Right lobe of liver (tissue), 6 donors: Measurements from ENCODE around the gene CLCNKB. TPM values are rescaled to one million over a fixed set of nuclear protein-coding genes. Genes with fewer than 3 reads are reported as not detected.
"Not testable (repeated sequence)": the region's sequence is repeated elsewhere in the genome, so short reads cannot be mapped to it uniquely, and the experiment has no call there.

ENCODE experiments used
- ATAC-seq, 4 donors: fragments of 200-7000 bp; cut with Tn5 transposase; one replicate each; pipeline ENCODE4 v1.9.1; 2020; ENCODE audit warnings: mild to moderate bottlenecking in 4 of 4, moderate library complexity in 4 of 4
- DNase-seq, 3 donors: peaks; one replicate each; pipeline ENCODE4 v3.0.0-alpha.2; 2020
- H3K27ac ChIP-seq, 3 donors: fragments of 200-600 bp; one replicate each; pipeline ENCODE4 v1.8.0; 2022
- H3K27me3 ChIP-seq, 2 donors: fragments of 200-600 bp; one replicate each; pipeline ENCODE4 v1.8.0; 2022
- H3K36me3 ChIP-seq, 4 donors: fragments of 200-600 bp; sonication (generic) in 1 of 4; one replicate each; pipeline versions ENCODE4 v1.5.1 to v1.8.0; 2017 to 2022; ENCODE audit warnings: control low read depth in 1 of 4
- H3K4me1 ChIP-seq, 4 donors: fragments of 200-600 bp; sonication (generic) in 1 of 4; one replicate each; pipeline versions ENCODE4 v1.5.1 to v1.8.0; 2017 to 2022; ENCODE audit warnings: control low read depth in 1 of 4
- H3K4me3 ChIP-seq, 3 donors: fragments of 200-600 bp; one replicate each; pipeline ENCODE4 v1.8.0; 2022
- H3K9me3 ChIP-seq, 4 donors: fragments of 200-600 bp; sonication (generic) in 1 of 4; one replicate each; pipeline versions ENCODE4 v1.5.1 to v1.8.0; 2017 to 2022; ENCODE audit warnings: control low read depth in 1 of 4
- POLR2A ChIP-seq: fragments of 450-650 bp; IDR thresholded peaks from one replicate; pipeline ENCODE4 v1.6.1; 2017; ENCODE audit warnings: antibody characterized with exemption, mild to moderate bottlenecking
- WGBS: methylation state at CpG from one replicate; pipeline ENCODE4 v1.1.6; 2018; ENCODE audit warnings: low coverage, low lambda C conversion rate; ENCODE audit not compliant: insufficient coverage; ENCODE audit errors: missing lambda C conversion rate; 5-methylcytosine and 5-hydroxymethylcytosine counted together
- intact Hi-C, 2 donors: fragments of 100-400 bp; cut with DNase I; formaldehyde crosslinking; loops; one replicate each; pipeline versions ENCODE4 v1.11.2 to v1.14.1; 2022
- total RNA-seq, 6 experiments: library from RNA; depleted of rRNA in 2 of 6; stranded (reverse); fragments of >200 nt in 2 of 6; fragmentation: NEBNext Ultra II Directional in 3 of 6; extraction: Animal tissue kit (Norgen Biotek cat#: 25700) in 3 of 6; gene quantifications; one replicate each; pipeline versions ENCODE4 v1.1.0 to v1.2.4, GENCODE V29; 2016 to 2023
- TF ChIP-seq, protein P1 (sequence below), 4 donors: fragments of 200-600 bp in 3 of 4; fragments of 450-650 bp in 1 of 4; IDR thresholded peaks; one replicate each; pipeline versions ENCODE4 v1.5.1 to v1.8.0; 2016 to 2022; ENCODE audit warnings: antibody characterized with exemption in 4 of 4, mild to moderate bottlenecking in 2 of 4
- donor health status: DM: no; HTN: yes; CAD: no.
- donor health status: DM: no; HTN: no; CAD: no.
- donor health status: DM: no; HTN: no; CAD: no.
- donor health status: DM: no; HTN: yes; CAD: no.
- donor health status: DM: no; HTN: yes; CAD: no.

The CLCNKB gene
- total RNA-seq, 6 experiments from 2014 or later: not detected

DNA sequence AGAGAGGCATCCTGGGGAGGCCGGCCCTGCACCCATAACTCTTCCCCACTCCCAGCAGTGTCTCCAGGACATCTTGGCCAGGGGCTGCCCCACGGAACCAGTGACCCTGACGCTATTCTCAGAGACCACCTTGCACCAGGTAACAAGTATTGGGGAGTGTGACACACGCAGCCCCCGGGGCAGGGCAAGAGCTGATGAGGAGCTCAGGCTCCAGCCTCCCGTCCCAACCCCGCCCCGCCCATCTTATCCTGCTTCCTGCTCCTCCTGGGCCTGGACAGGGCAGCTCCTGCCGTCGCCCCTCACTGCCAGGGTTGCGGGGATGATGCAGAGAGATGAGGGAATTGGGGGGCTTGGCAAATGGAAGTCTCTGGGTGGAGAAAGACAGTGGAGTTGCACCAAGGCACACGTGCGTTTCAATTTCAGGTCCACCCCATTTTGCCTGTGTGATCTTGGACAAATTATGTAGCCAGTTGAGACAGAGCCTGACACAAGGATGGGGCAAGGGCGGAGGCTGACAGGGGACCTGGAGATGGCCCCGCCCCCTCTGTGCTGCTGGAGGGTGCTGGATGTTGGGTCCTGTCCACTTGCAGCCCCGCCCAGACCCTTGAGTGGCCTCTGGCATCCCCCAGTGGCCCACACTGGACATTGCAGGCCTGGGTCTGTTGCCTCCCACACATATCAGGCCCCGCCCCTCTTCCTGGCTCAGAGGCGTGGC lies 11.0 kb upstream of the CLCNKB start:
- Histone ChIP-seq H3K9me3 (no peaks in the 10 kb centered on the region), H3K4me3 (no peak overlapping the region), H3K36me3 (no peaks in the 10 kb centered on the region), H3K27me3 (no peaks in the 10 kb centered on the region), H3K27ac (no peak overlapping the region), H3K4me1 (no peaks in the 10 kb centered on the region)
- 18% methylated on average over 3 of the region's 18 CpGs for WGBS
- intact Hi-C loops: no loop called here
- DNase-seq: peak; percentile 82 to 86 (median 83)
- ATAC-seq: peak; percentile 92 to 98 (median 97)
- TF ChIP-seq POLR2A: no peak
- TF ChIP-seq, protein P1, sequence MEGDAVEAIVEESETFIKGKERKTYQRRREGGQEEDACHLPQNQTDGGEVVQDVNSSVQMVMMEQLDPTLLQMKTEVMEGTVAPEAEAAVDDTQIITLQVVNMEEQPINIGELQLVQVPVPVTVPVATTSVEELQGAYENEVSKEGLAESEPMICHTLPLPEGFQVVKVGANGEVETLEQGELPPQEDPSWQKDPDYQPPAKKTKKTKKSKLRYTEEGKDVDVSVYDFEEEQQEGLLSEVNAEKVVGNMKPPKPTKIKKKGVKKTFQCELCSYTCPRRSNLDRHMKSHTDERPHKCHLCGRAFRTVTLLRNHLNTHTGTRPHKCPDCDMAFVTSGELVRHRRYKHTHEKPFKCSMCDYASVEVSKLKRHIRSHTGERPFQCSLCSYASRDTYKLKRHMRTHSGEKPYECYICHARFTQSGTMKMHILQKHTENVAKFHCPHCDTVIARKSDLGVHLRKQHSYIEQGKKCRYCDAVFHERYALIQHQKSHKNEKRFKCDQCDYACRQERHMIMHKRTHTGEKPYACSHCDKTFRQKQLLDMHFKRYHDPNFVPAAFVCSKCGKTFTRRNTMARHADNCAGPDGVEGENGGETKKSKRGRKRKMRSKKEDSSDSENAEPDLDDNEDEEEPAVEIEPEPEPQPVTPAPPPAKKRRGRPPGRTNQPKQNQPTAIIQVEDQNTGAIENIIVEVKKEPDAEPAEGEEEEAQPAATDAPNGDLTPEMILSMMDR (IDR thresholded peaks at IDR 0.05): peak; percentile 92 to 99 (median 94)

DNA sequence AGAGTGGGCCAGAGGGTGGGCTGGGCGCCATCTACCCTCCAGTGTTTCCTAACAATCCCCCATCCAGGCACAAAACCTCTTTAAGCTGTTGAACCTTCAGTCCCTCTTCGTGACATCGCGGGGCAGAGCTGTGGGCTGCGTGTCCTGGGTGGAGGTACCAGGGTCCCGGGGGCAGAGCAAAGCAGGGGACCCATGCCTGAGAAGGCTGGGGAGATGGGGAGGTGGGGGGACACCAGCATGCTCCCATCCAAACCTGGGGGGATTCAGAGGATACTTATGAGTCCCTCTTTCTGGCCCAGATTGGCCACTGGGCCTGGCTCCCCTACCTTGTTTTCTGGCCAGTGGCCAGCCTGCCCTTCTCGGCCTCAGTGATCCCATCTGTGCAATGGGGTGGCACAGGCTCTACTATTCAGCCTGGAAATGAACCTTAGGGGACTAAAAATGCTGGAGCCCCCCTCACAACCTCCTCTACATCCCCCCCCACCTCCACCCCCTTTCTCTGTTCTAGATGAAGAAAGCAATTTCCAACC lies 10.4 kb upstream of the CLCNKB start:
- H3K4me1 ChIP-seq, DNase-seq, H3K4me3 ChIP-seq, intact Hi-C loops, H3K27ac ChIP-seq, ATAC-seq, H3K36me3 ChIP-seq, H3K27me3 ChIP-seq, H3K9me3 ChIP-seq: not testable (repeated sequence)
- WGBS: 58% methylated on average over 6 of the region's 7 CpGs

DNA sequence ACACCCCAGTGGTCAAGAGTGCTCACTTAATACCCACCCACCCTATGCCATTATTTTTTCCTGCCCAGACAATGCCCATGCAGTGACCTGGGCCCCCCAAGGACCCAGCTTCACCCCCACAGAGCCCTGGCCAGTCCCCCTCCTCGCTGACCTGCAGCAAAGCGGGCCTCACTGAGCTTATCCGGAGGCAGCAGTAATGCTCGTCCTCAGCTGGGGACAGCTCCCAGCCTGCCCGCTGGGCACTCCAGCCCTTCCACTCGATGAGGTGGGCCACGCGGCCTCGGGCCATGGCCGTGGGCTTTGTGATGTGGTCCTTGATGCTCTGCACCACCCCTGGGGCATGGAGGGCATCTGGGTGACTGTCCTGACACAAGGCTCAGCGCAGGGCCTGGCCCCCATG lies 7.1 kb upstream of the CLCNKB start:
- H3K4me1 ChIP-seq, H3K9me3 ChIP-seq, H3K27ac ChIP-seq, ATAC-seq, H3K4me3 ChIP-seq, DNase-seq, intact Hi-C loops, H3K36me3 ChIP-seq, H3K27me3 ChIP-seq: not testable (repeated sequence)
- WGBS: no CpG with 5 or more reads among the region's 11 CpGs

DNA sequence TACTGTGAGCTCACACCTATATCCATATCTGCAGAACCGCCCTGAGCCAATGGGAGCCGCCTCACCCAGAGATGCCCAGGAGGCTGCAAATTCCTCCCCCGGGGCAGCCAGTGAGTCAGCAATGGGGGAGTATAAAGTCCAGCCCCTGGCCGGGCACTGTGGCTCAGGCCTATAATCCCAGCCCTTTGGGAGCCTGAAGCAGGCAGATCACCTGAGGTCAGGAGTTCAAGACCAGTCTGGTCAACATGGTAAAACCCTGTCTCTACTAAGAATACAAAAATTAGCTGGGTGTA lies 5.0 kb upstream of the CLCNKB start:
- no peak for TF ChIP-seq POLR2A
- TF ChIP-seq, protein P1 (IDR thresholded peaks at IDR 0.05): no peak
- Histone ChIP-seq H3K36me3 (no peaks in the 10 kb centered on the region), H3K9me3 (no peaks in the 10 kb centered on the region), H3K4me3 (no peak overlapping the region), H3K4me1 (no peaks in the 10 kb centered on the region), H3K27ac (no peak overlapping the region), H3K27me3 (no peaks in the 10 kb centered on the region)
- DNase-seq: no peak
- intact Hi-C loops: no loop called here
- peak in 1 of 4 donors; percentile 49 for ATAC-seq
- WGBS: 75% methylated on average over 4 of the region's 4 CpGs

DNA sequence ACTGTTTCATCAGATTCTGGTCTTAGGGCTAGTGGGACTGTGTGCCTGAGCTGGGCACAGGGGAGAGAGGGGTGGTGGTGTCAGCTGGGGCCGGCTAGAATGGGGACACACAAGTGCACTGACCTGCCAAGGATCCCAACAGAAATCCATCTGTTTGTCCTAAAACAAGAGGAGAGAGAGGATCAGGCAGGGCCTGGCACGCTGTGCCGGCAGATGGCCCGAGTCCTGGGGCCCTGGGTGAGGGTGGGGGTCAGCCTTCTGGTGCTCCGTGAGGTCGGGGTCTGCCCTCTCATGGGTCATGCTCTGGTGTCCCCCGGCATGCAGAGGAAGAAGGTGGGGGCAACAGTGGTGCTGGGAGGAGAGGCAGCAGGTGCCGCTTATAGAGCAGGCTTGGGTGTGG lies 3.7 kb upstream of the CLCNKB start:
- H3K9me3 ChIP-seq, H3K36me3 ChIP-seq, intact Hi-C loops, H3K27ac ChIP-seq, H3K4me1 ChIP-seq, H3K27me3 ChIP-seq, H3K4me3 ChIP-seq, ATAC-seq, DNase-seq: not testable (repeated sequence)
- no CpG with 5 or more reads among the region's 8 CpGs for WGBS

DNA sequence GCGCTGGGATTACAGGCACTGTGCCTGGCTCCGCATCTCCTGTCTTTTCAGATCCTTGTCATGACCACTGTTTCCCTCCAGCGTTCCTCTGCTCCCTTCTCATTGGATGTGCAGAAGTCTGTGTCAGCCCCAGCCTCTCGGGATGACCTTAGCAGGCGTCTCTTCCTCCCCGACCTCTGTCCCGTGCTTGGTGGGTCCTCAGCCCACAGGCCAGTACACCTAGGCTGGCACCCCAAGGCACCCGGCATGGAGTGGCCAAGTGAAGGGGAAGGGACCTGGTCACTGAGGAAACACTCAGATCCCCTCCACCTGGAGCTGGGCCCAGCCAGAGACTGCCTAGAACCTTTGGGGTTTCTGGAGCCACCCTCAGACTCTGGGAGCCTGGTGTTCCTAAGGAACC lies 2.4 kb upstream of the CLCNKB start:
- H3K4me3 ChIP-seq: no peak overlapping the region
- no peaks in the 10 kb centered on the region for H3K4me1 ChIP-seq
- ATAC-seq (no peak), DNase-seq (no peak)
- H3K27me3 ChIP-seq: no peaks in the 10 kb centered on the region
- WGBS: 39% methylated on average over 5 of the region's 8 CpGs
- no peak overlapping the region for H3K27ac ChIP-seq
- TF ChIP-seq POLR2A: no peak
- TF ChIP-seq, protein P1 (IDR thresholded peaks at IDR 0.05): no peak
- H3K36me3 ChIP-seq: no peaks in the 10 kb centered on the region
- intact Hi-C loops: no loop called here
- H3K9me3 ChIP-seq: no peaks in the 10 kb centered on the region
